ENCODE results near the gene SAMD5.

DNA sequence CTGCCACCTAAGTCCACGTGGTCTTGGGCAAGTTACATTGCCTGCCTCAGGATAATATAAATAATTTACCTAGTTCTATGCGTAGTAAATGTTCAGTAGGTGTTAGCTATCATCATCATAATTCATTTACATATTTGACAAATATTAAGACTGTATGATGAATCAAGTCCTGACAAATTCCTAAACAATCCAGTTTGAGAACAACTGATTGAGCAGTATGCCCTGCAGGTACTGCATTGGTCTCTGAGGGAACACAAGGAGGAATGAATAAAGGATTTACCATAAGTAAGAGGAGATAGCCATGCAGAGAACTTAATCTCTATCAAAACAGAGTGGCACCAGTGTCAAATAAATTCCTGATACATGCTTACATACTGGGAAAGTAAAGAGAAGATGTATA, 70.4 kb downstream of the SAMD5 start:
- TF ChIP-seq, protein P1, sequence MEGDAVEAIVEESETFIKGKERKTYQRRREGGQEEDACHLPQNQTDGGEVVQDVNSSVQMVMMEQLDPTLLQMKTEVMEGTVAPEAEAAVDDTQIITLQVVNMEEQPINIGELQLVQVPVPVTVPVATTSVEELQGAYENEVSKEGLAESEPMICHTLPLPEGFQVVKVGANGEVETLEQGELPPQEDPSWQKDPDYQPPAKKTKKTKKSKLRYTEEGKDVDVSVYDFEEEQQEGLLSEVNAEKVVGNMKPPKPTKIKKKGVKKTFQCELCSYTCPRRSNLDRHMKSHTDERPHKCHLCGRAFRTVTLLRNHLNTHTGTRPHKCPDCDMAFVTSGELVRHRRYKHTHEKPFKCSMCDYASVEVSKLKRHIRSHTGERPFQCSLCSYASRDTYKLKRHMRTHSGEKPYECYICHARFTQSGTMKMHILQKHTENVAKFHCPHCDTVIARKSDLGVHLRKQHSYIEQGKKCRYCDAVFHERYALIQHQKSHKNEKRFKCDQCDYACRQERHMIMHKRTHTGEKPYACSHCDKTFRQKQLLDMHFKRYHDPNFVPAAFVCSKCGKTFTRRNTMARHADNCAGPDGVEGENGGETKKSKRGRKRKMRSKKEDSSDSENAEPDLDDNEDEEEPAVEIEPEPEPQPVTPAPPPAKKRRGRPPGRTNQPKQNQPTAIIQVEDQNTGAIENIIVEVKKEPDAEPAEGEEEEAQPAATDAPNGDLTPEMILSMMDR (IDR thresholded peaks at IDR 0.05; ENCODE audit: insufficient read depth, low read length, poor library complexity, severe bottlenecking), result no peak
- no peak for TF ChIP-seq EZH2phosphoT487 (conservative IDR thresholded peaks at IDR 0.05; ENCODE audit: low read length)
